GM12878 (cell line): ENCODE data around the gene SLC9B1. TPM values are rescaled to one million over a fixed set of nuclear protein-coding genes. Genes with fewer than 3 reads are reported as not detected.
A peak's percentile ranks its signal among the peaks of the same experiment; 100 is the strongest.

Source experiments
- ATAC-seq: fragments of 200-7000 bp; cut with Tn5 transposase; 3 replicates; pipeline ENCODE4 v1.9.1; 2020; ENCODE audit warnings: mild to moderate bottlenecking, moderate library complexity
- BruUV-seq: library from RNA; stranded (reverse); fragments of 400-500 nt; replicated peaks from 2 replicates; lab custom pipeline; 2021; lab: Mats Ljungman, UMichigan
- CTCF ChIA-PET: fragments of 300-600 bp; sonication (Branson Sonifier 250); formaldehyde crosslinking; extraction: SDS; loops from one replicate; lab custom pipeline; 2021; ENCODE audit warnings: inconsistent platforms; lab: Yijun Ruan, JAX
- POLR2A ChIA-PET: fragments of 350-600 bp; formaldehyde crosslinking; extraction: SDS; loops from one replicate; lab custom pipeline; 2021; ENCODE audit warnings: inconsistent platforms; lab: Charles Lee
- RAD21 ChIA-PET: fragments of 300-600 bp; sonication (Branson Sonifier 250); formaldehyde crosslinking; loops from one replicate; lab custom pipeline; 2023; ENCODE audit warnings: antibody characterized with exemption; ENCODE audit not compliant: unreplicated experiment; lab: Charles Lee
- SMC1A ChIA-PET: fragments of 300-600 bp; sonication (Branson Sonifier 250); formaldehyde crosslinking; loops from one replicate; lab custom pipeline; 2023; ENCODE audit not compliant: unreplicated experiment, uncharacterized antibody; lab: Charles Lee
- DNase-seq: peaks from one replicate; pipeline ENCODE4 v3.0.0-alpha.2; 2011; ENCODE audit warnings: low read depth, low spot score
- FAIRE-seq: peaks from 3 replicates; lab custom pipeline; 2011; peaks lifted over from hg19 to GRCh38; lab: Jason Lieb, UNC
- H2AFZ ChIP-seq: 2 replicates; pipeline ENCODE4 v1.6.0; 2011; ENCODE audit warnings: low read depth, low read length, control low read depth; ENCODE audit not compliant: control insufficient read depth
- H3K27ac ChIP-seq: 2 replicates; pipeline ENCODE4 v1.5.1; 2011; ENCODE audit warnings: control low read depth; ENCODE audit not compliant: control insufficient read depth, insufficient read depth
- H3K27me3 ChIP-seq, 2 experiments: replicated peaks in 1 of 2; 2 replicates each; pipeline versions ENCODE4 v1.6.0 to v1.6.1; 2011; ENCODE audit warnings: low read length in 1 of 2; ENCODE audit not compliant: control insufficient read depth in 2 of 2, insufficient read depth in 2 of 2
- H3K36me3 ChIP-seq, 2 experiments: 2 replicates each; pipeline ENCODE4 v1.5.1; 2011; ENCODE audit warnings: low read length in 1 of 2; ENCODE audit not compliant: control insufficient read depth in 2 of 2, insufficient read depth in 2 of 2
- H3K4me1 ChIP-seq: 2 replicates; pipeline ENCODE4 v1.6.1; 2011; ENCODE audit warnings: mild to moderate bottlenecking, low read length, moderate library complexity, mixed read lengths; ENCODE audit not compliant: control insufficient read depth, insufficient read depth
- H3K4me2 ChIP-seq: 2 replicates; pipeline ENCODE4 v1.6.0; 2011; ENCODE audit warnings: control low read depth; ENCODE audit not compliant: control insufficient read depth, insufficient read depth
- H3K4me3 ChIP-seq: fragments of 200-600 bp; sonication (generic); 2 replicates; pipeline ENCODE4 v1.5.1; 2016
- H3K79me2 ChIP-seq: 2 replicates; pipeline ENCODE4 v1.6.0; 2011; ENCODE audit warnings: low read length; ENCODE audit not compliant: control insufficient read depth, insufficient read depth
- H3K9ac ChIP-seq: 2 replicates; pipeline ENCODE4 v1.8.0; 2011; ENCODE audit warnings: low read length, control low read depth, mixed read lengths; ENCODE audit not compliant: control insufficient read depth, insufficient read depth
- H3K9me3 ChIP-seq: replicated peaks from 3 replicates; pipeline ENCODE4 v1.5.1; 2011; ENCODE audit warnings: mild to moderate bottlenecking, low read length; ENCODE audit not compliant: control insufficient read depth, insufficient read depth
- H4K20me1 ChIP-seq: 2 replicates; pipeline ENCODE4 v1.6.0; 2011; ENCODE audit not compliant: control insufficient read depth, insufficient read depth
- BACH1 ChIP-seq: fragments of 450-650 bp; IDR thresholded peaks from 2 replicates; pipeline ENCODE4 v1.6.1; 2017; ENCODE audit warnings: mild to moderate bottlenecking, borderline replicate concordance
- CEBPZ ChIP-seq: fragments of 150-350 bp; IDR thresholded peaks from 2 replicates; pipeline ENCODE4 v1.6.1; 2016; ENCODE audit warnings: low read depth, low read length
- CHD4 ChIP-seq: fragments of 200-600 bp; sonication (generic); IDR thresholded peaks from 2 replicates; pipeline ENCODE4 v1.6.1; 2016; ENCODE audit warnings: mild to moderate bottlenecking
- CREM ChIP-seq: IDR thresholded peaks from 2 replicates; pipeline ENCODE4 v1.6.1; 2014; ENCODE audit warnings: antibody characterized with exemption, low read depth
- EP300 ChIP-seq, 2 experiments: fragments of 150-350 bp in 1 of 2; IDR thresholded peaks; 2 replicates each; pipeline ENCODE4 v1.6.1; 2011 to 2012; ENCODE audit warnings: low read depth in 2 of 2, low read length in 2 of 2, borderline replicate concordance in 1 of 2, improper control_type of control experiment in 1 of 2, inconsistent platforms in 1 of 2; ENCODE audit not compliant: control insufficient read depth in 1 of 2
- GABPA ChIP-seq: IDR thresholded peaks from 2 replicates; pipeline ENCODE4 v1.6.1; 2014; ENCODE audit warnings: antibody characterized with exemption, low read depth, mild to moderate bottlenecking, inconsistent platforms
- HCFC1 ChIP-seq: fragments of 150-350 bp; IDR thresholded peaks from 2 replicates; pipeline ENCODE4 v1.6.1; 2014; ENCODE audit warnings: low read length
- HDAC6 ChIP-seq: fragments of 200-600 bp; sonication (generic); IDR thresholded peaks from one replicate; pipeline ENCODE4 v1.8.0; 2017; ENCODE audit warnings: antibody characterized with exemption; ENCODE audit not compliant: unreplicated experiment
- IKZF2 ChIP-seq, 2 experiments: fragments of 450-650 bp; IDR thresholded peaks; 2 replicates each; pipeline ENCODE4 v1.6.1; 2017; ENCODE audit warnings: mild to moderate bottlenecking in 2 of 2, moderate library complexity in 2 of 2
- KAT2A ChIP-seq: conservative IDR thresholded peaks from 2 replicates; pipeline ENCODE4 v1.6.1; 2011; ENCODE audit warnings: low read depth, low read length; ENCODE audit not compliant: control insufficient read depth
- MXI1 ChIP-seq: fragments of 150-350 bp; IDR thresholded peaks from 2 replicates; pipeline ENCODE4 v1.6.1; 2011; ENCODE audit warnings: low read depth, mild to moderate bottlenecking, inconsistent platforms, low read length, improper control_type of control experiment
- NFYA ChIP-seq: IDR thresholded peaks from 2 replicates; pipeline ENCODE4 v1.6.1; 2011; ENCODE audit warnings: low read depth, mild to moderate bottlenecking, low read length, improper control_type of control experiment, borderline replicate concordance
- NR2C1 ChIP-seq: fragments of 450-650 bp; IDR thresholded peaks from 2 replicates; pipeline ENCODE4 v1.6.1; 2017; ENCODE audit warnings: antibody characterized with exemption, mild to moderate bottlenecking, moderate library complexity
- PBX3 ChIP-seq: IDR thresholded peaks from 2 replicates; pipeline ENCODE4 v1.6.1; 2011; ENCODE audit warnings: mild to moderate bottlenecking, low read depth, low read length, moderate library complexity; ENCODE audit not compliant: insufficient replicate concordance
- POLR2A ChIP-seq: IDR thresholded peaks from 2 replicates; pipeline ENCODE4 v1.6.1; 2011; ENCODE audit warnings: low read depth, mild to moderate bottlenecking, low read length
- SMAD5 ChIP-seq: IDR thresholded peaks from 2 replicates; pipeline ENCODE4 v1.6.1; 2016; ENCODE audit warnings: antibody characterized with exemption, low read depth
- YY1 ChIP-seq: IDR thresholded peaks from 2 replicates; pipeline ENCODE4 v1.6.1; 2011; ENCODE audit warnings: low read depth, mild to moderate bottlenecking, low read length
- ZBED1 ChIP-seq: IDR thresholded peaks from 2 replicates; pipeline ENCODE4 v1.6.1; 2016; ENCODE audit warnings: borderline replicate concordance
- WGBS: methylation state at CpG from one replicate; pipeline ENCODE4 v1.1.6; 2016; ENCODE audit warnings: low lambda C conversion rate; ENCODE audit not compliant: insufficient replicate concordance, insufficient coverage; ENCODE audit errors: missing lambda C conversion rate; 5-methylcytosine and 5-hydroxymethylcytosine counted together
- in situ Hi-C: fragments of 300-500 bp; cut with MboI; formaldehyde crosslinking; loops from 9 replicates; pipeline ENCODE4 v1.14.3; 2018; ENCODE audit warnings: mixed read lengths
- intact Hi-C: fragments of 100-400 bp; cut with micrococcal nuclease; formaldehyde crosslinking; loops from one replicate; pipeline ENCODE4 v1.14.2; 2022; ENCODE audit not compliant: unreplicated experiment
- polyA plus RNA-seq, 11 experiments: library from polyadenylated mRNA; depleted of rRNA in 4 of 11; unstranded in 6 of 11; stranded (reverse) in 5 of 11; fragments of >200 nt; fragmentation: Nextera tagmentation in 4 of 11; fragmentation: Illumina TruSeq in 1 of 11; extraction: Ambion mirVana in 4 of 11; extraction: Trizol in 1 of 11; gene quantifications; 1 replicate in 1 of 11; 2 replicates in 10 of 11; pipeline versions ENCODE4 v1.2.1 to v1.2.3, GENCODE V29; 2011 to 2016; ENCODE audit warnings: inconsistent platforms in 2 of 11, missing spikeins in 2 of 11, low read depth in 1 of 11
- total RNA-seq, 4 experiments: library from RNA; depleted of rRNA in 3 of 4; stranded (reverse); fragments of >200 nt in 3 of 4; fragmentation: Illumina TruSeq in 1 of 4; extraction: Trizol in 1 of 4; gene quantifications; 2 replicates each; pipeline versions ENCODE4 v1.2.1 to v1.2.3, GENCODE V29; 2013 to 2021

The SLC9B1 gene
- total and polyA plus RNA-seq, 10 of the 15 experiments (the other 5 are each of a cell fraction or from before 2014, with no cell fraction given): 1.0 to 3.5 (median 1.8) TPM

GRCh38 chr4:102867278-102868152 lies 152.0 kb downstream of the SLC9B1 start:
- in situ Hi-C loops: no loop called here
- no peak for FAIRE-seq
- POLR2A ChIA-PET: interaction anchor here (0.6 to 5.4 kb wide), 7 partner anchors 13 to 934 kb away, joined by 3 to 164 read pairs (median 6); partner anchors contain the start of genes MANBA and UBE2D3
- Histone ChIP-seq H3K4me2 (peak overlapping the region; percentile 94), H3K9me3 (peaks cover 4% of the 10 kb centered on the region), H3K4me1 (peaks cover 5% of the 10 kb centered on the region; the same call in 1 of the 2 replicates), H3K79me2 (peaks cover 74% of the 10 kb centered on the region), H2AFZ (peak overlapping the region; percentile 74), H3K27ac (peak overlapping the region; percentile 98), H3K36me3 (no peaks in the 10 kb centered on the region), H3K27me3 (no peaks in the 10 kb centered on the region), H3K4me3 (peak overlapping the region; percentile 86), H4K20me1 (no peaks in the 10 kb centered on the region), H3K9ac (peak overlapping the region; percentile 97)
- RAD21 ChIA-PET: interaction anchor here (0.6 to 7.4 kb wide), 10 partner anchors 30 to 315 kb away, joined by 3 to 139 read pairs (median 4); partner anchors contain the start of genes MANBA, SLC9B2 and UBE2D3
- ATAC-seq: peak; percentile 40
- peak; percentile 34 for DNase-seq
- SMC1A ChIA-PET: interaction anchor here (0.5 to 5.4 kb wide), 14 partner anchors 9 to 333 kb away, joined by 3 to 91 read pairs (median 3); partner anchors contain the start of genes MANBA and UBE2D3
- 1% methylated on average over 11 of the region's 12 CpGs for WGBS
- BruUV-seq: no TSS peak
- CTCF ChIA-PET: interaction anchor here (0.5 to 4.7 kb wide), 13 partner anchors 27 to 1605 kb away, joined by 3 to 30 read pairs (median 3); partner anchors contain the start of gene UBE2D3
- intact Hi-C loops: loop anchor here (1.0 to 5.0 kb wide), 5 partner anchors 39 to 367 kb away; partner anchors contain the start of genes MANBA and NFKB1
- TF ChIP-seq CHD4: no peak
- no peak for TF ChIP-seq SMAD5
- no peak for TF ChIP-seq BACH1
- TF ChIP-seq IKZF2 (IDR thresholded peaks at IDR 0.05): no peak
- no peak for TF ChIP-seq ZBED1
- TF ChIP-seq CEBPZ: no peak
- no peak for TF ChIP-seq KAT2A
- no peak for TF ChIP-seq NR2C1
- TF ChIP-seq MXI1: peak; percentile 19; the same call in 1 of the 2 replicates
- no peak for TF ChIP-seq HDAC6
- no peak for TF ChIP-seq CREM
- no peak for TF ChIP-seq NFYA
- TF ChIP-seq YY1: 0 out of 2 replicates have a peak, but pooled peaks have one; percentile 11
- TF ChIP-seq EP300 (IDR thresholded peaks at IDR 0.05; ENCODE audit: borderline replicate concordance in 1 of 2, control insufficient read depth in 1 of 2, low read depth in 2 of 2, low read length in 2 of 2): no peak
- no peak for TF ChIP-seq HCFC1
- TF ChIP-seq POLR2A: 0 out of 2 replicates have a peak, but pooled peaks have one; percentile 34
- TF ChIP-seq GABPA: no peak
- no peak for TF ChIP-seq PBX3
